Stimulated activated CD8-positive, alpha-beta memory T cell treated with anti-CD3 and anti-CD28 coated beads, Interleukin-2, amount 100 ng/mL, for 48 hours (primary cell): ENCODE measurements around the gene ULK1.
"Not testable (repeated sequence)": the region's sequence is repeated elsewhere in the genome, so short reads cannot be mapped to it uniquely, and the experiment has no call there.

Experiments used
- DNase-seq, 2 donors: peaks; one replicate each; pipeline ENCODE4 v3.0.0-alpha.2; 2020; ENCODE audit warnings: low read depth in 2 of 2

The ULK1 gene

GRCh38 chr12:131941987-131942341 is 47.5 kb downstream of the ULK1 start:
- no peak for DNase-seq

GRCh38 chr12:131942671-131943070 is 48.2 kb downstream of the ULK1 start:
- DNase-seq, result no peak

- DNase-seq, result no peak
Observed at GRCh38 chr12:131943389-131943788, 49.0 kb downstream of the ULK1 start.

DNA sequence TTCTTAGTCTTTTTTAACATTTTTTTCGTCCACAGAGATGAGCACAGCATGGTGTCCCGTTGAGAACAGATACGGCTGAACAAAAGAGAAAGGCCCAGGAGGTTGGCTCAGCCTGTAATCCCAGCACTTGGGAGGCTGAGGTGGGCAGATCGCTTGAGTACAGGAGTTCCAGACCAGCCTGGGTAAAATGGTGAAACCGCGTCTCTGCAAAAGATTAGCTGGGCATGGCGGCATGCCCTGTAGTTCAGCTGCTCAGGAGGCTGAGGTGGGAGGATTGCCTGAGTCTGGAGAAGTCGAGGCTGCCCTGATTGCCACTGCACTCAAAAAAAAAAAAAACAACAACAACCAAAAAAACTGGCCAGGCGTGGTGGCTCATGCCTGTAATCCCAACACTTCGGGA is 49.5 kb downstream of the ULK1 start:
- DNase-seq, result no peak

- no peak for DNase-seq
Observed at GRCh38 chr12:131944601-131945251, 50.3 kb downstream of the ULK1 start.

DNA sequence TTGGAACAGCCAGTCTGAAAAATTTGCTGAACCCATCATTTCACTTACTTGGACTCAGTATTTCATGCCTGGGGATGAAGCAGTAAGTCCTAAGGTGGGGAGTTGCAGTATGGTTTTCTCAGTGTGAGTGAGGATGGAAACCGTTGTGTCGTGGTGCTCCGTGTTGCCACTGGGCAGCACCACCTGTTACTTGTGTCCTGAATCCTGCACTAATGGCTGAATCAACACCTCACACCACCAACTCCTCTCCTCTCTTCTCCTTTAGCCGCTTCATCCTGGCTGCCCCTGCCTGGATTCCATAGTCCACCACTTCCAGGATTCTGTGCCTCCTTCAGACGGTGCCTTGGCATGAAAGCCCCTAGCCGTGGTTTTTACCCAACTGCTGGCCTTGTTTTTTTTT is 52.3 kb downstream of the ULK1 start:
- DNase-seq, result no peak

- no peak for DNase-seq
Observed at GRCh38 chr12:131947482-131948027, 53.1 kb downstream of the ULK1 start.

GRCh38 chr12:131948166-131948712 is 53.8 kb downstream of the ULK1 start:
- no peak for DNase-seq

DNA sequence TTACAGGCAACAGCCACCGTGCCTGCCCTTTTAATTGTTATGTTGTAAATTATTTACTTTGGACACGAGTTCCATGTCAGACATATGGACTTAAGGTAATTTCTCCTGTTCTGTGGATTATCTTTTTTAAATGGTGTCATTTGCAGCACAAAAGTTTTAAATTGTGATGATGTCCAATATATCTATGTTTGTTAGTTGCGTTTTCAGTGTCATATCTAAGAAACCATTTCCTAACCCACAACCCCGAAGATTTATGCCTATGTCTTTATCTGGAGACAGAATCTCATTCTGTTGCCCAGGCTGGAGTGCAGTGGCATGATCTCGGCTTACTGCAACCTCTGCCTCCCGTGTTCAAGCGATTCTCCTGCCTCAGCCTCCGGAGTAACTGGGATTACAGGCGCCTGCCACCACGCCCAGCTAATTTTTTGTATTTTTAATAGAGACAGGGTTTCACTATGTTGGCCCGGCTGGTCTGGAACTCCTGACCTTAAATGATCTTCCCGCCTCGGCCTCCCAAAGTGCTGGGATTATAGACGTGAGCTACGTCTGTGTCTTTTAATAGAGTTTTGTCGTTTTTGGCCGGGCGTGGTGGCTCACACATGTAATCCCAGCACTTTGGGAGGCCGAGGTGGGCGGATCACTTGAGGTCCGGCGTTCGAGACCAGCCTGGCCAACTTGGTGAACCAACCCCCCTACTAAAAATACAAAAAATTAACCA is 54.5 kb downstream of the ULK1 start:
- DNase-seq, result not testable (repeated sequence)

GRCh38 chr12:131949431-131950181 is 55.2 kb downstream of the ULK1 start, which contains the start of gene EP400:
Gene EP400 (plus strand): TSS chr12:131949942. CDS start chr12:131960620, 10,678 bp downstream.
- DNase-seq, result peak; percentile 95 to 98

GRCh38 chr12:131950182-131950913 is 55.9 kb downstream of the ULK1 start:
- DNase-seq, result peak; percentile 20 to 26

- not testable (repeated sequence) for DNase-seq
Observed at GRCh38 chr12:131953810-131954209, 59.4 kb downstream of the ULK1 start.

DNA sequence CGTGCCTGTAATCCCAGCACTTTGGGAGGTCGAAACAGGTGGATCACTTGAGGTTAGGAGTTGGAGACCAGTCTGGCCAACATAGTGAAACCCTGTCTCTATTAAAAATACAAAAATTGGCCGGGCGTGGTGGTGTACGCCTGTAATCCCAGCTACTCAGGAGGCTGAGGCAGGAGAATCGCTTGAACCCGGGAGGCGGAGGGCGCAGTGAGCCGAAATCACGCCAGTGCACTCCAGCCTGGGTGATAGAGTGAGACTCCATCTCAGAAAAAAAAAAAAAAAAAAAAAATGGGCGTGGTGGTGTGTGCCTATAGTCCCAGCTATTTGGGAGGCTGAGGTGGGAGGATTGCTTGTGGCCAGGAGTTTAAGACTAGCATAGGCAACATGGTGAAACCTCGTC is 60.0 kb downstream of the ULK1 start:
- not testable (repeated sequence) for DNase-seq

DNA sequence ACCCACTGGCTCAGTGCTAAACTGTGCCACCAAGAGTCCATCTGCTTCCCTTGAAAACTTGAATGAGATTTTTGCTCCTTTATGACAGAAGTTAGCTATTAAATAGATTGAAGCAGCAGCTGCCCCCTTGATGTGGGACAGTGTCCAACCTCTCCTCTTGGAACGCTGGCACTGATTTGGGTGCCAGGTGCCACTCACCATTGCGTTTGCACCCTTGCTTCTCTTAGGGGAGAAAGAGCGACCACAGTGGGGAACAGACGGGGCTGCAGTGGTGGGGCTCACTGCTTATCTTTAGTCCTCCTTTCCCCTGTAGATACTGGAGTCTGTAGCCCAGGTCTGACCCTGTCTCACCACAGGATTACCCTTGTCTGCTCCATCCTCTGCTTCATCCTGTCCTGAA is 64.7 kb downstream of the ULK1 start:
- no peak for DNase-seq

DNA sequence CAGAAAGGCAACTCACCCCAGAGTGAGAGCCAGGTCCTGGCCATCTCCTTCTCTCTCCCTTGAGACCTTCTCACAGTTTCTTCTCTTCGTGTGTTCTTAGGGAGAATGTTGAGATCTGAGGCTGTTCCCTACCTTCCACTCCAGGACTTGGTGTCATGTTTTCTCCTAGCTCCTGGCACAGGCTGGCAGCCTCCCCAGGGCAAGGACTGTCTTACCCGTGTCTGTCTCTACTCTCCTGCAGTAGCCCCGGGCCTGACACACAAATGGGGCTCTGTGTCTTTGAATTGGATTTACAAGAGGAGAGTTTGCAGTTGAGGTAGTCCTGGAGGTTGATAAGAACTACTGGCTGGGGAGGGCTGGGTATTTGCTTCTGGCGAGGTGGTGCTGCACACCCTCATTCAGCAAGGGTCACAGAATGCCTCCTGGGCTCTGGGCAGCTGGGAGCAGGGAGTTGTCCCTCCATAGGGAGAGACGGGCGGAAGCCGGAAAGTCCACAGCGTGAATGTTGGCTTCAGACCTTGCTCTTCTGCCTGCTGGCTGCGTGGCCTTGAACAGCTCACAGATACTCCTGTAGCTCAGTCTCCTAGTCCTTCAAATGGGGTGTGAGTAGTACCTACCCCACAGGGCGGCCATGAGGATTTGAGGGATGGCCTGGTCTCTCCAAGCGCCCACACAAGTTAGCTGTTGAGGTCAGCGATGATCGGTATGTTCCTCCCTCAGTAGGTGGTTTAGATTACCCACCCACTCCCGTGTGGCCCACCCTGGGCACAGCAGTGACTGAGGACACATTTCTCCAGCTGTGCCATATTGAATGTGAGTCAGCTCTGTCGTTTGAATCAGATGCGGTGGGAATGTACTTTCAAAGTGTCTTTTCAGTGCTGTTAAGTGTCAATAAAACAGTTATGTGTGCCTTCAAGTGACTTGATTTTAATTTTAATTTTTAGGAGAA is 65.5 kb downstream of the ULK1 start:
- DNase-seq, result no peak

DNA sequence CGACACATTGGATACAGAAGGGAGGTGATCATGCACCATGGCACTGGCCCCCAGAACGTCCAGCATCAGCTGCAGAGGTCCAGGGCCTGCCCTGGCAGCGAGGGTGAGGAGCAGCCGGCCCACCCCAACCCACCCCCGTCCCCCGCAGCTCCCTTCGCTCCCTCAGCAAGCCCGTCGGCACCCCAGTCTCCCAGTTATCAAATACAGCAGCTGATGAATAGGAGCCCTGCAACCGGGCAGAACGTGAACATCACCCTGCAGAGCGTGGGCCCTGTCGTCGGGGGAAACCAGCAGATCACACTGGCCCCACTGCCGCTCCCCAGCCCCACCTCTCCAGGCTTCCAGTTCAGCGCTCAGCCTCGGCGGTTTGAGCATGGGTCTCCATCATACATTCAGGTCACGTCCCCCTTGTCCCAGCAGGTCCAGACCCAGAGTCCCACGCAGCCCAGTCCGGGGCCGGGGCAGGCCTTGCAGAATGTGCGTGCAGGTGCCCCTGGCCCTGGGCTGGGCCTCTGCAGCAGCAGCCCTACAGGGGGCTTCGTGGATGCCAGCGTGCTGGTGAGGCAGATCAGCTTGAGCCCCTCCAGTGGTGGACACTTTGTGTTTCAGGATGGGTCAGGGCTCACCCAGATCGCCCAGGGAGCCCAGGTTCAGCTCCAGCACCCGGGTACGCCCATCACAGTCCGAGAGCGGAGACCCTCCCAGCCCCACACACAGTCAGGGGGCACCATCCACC is 66.3 kb downstream of the ULK1 start:
- DNase-seq, result not testable (repeated sequence)

GRCh38 chr12:131961328-131961727 is 66.9 kb downstream of the ULK1 start:
- DNase-seq, result not testable (repeated sequence)

DNA sequence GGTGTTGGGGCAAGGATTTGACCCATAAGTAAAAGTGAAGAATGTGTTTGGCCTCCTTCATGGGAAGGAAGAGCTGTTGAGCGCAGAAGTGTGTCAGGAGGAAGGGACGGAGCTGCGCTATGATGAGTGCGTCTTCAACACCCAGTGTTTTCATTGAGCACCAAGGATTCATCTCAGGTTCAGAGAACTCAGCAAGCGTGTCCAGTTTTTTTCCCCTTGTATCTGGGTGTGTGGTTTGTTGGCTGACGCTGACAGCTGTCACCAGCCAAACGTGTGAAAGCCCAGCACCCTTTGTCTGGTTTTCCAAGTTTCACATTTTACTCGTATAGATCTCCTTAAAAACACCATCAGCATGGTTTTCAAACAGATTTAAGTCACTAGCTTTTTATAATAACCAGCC is 67.6 kb downstream of the ULK1 start:
- DNase-seq, result no peak

- no peak for DNase-seq
Observed at GRCh38 chr12:131963381-131963780, 69.0 kb downstream of the ULK1 start.

- no peak for DNase-seq
Observed at GRCh38 chr12:131965073-131965472, 70.7 kb downstream of the ULK1 start.
